IPS-NIHi7 (cell line): ENCODE data around the gene PDZD2.
A peak's percentile ranks its signal among the peaks of the same experiment; 100 is the strongest.

Experiments used
- DNase-seq: peaks from one replicate; pipeline ENCODE4 v3.0.0; 2012; ENCODE audit warnings: mixed read lengths; ENCODE audit errors: extremely low spot score

The PDZD2 gene

DNA sequence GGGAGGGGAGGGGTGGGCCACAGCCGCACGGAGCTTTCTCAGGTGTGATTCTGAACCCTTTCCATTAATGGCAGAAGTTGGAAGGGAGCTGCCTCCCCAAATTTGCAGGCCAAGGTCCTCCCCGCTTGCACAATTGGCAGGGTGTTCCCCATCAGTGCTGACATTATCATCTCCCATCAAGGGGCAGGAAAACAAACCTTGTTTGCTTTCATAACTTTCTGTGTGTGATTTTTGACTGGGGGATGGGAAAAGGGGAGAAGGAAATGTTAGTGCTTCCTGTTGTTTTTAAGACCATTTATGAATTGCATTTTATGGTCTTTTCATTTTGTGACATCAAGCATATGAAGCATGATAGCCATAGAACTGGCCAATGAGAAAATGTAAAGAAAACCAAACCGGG, 292.9 kb downstream of the PDZD2 start:
- DNase-seq: no peak

- no peak for DNase-seq
These were observed 295.2 kb downstream of the PDZD2 start for GRCh38 chr5:31934156-31934555.

DNA sequence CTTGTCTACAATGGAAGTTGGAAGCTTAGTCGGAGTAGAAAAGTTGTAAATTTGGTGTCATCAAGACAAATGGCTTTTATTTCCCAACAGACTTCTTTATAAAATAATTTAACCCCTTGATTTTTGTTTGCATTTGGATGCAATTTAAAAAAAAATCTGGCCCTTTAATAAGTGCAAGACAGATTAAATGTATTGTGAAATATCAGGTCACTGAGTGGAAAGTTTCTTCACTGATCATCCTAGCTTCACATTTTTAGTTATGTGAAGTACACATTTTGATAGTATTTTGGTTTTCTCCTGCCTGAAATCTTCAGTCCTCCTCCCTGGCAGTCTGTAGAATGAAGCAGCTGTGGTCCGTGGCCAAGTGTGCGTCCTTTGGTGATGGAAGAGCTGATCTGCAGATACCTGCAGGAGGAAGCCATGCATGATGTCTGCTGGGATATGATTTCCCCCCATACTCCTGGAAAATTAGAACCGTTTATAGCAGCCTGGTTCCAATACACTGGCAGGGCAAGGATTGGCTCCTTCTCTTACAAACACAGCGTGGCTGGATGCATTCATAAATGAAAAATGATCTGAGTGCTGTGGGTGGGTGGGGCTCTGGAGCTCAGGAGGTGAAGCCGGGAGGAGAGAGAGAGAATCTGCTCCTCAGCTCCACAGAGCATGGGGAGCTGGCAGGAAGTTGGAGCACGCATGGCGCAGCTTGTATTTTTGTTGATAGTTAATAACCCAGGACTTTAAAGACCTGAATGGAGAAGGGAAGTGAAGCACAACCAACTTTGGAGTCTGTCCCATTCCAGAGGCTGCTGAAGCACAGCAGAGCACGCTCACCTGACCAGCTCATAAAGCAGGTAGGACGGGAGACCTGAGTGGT, 296.8 kb downstream of the PDZD2 start:
- no peak for DNase-seq

- no peak for DNase-seq
These were observed 297.8 kb downstream of the PDZD2 start for GRCh38 chr5:31936683-31937082.

- no peak for DNase-seq
These were observed 298.3 kb downstream of the PDZD2 start for GRCh38 chr5:31937226-31937625.

- DNase-seq: no peak
These were observed 298.8 kb downstream of the PDZD2 start for GRCh38 chr5:31937703-31938102.

GRCh38 chr5:31939151-31939550, 300.2 kb downstream of the PDZD2 start:
- DNase-seq: no peak

DNA sequence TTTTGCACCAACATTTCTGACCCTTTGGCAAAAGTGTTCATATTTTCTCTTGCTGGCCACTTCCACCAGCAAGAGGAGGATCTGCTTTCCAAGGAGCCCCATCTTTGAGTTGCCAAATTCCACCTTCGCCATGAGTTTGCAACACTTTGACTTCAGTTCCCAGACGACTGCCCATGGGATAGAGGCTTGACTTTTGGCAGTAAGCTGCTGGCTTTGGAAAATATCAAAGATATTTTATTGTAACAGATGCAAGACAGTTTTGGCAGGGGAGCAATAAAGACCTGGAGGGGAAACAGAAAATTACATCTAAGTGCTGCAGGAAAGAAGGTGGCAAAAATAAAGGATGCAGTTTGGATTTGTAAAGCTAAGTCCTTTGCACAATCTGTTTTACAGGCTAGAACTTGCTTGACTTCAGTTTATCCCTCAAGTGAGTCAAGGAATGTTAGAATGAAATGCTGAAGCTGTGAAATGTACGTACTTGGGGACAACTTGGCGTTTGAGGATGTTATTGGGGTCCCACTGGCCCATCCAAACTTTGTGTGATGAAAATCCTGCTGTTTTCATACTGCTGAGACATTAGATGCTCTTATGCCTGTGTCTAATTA, 302.3 kb downstream of the PDZD2 start:
- DNase-seq: no peak

DNA sequence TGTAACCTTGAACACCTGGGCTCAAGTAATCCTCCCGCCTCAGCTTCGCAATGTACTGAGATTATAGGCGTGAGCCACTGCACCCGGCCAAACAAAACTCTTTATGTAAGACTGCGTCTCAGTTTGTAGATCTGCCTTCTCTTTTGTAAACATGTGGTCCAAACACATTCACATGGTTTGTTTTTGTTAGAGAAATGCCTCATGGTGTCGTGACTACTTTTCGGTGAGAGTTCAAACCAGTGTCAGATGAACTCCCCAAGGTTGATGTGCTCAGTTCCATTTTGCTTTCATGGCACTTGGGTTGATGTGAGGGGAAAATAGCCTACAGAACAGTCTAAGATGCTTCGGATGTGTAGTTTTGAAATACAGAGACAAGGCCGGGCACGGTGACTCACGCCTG, 303.6 kb downstream of the PDZD2 start:
- DNase-seq: no peak

GRCh38 chr5:31944684-31945445, 305.9 kb downstream of the PDZD2 start:
- DNase-seq: no peak

GRCh38 chr5:31948006-31948405, 309.1 kb downstream of the PDZD2 start:
- no peak for DNase-seq

- DNase-seq: no peak
These were observed 313.1 kb downstream of the PDZD2 start for GRCh38 chr5:31952067-31952466.

GRCh38 chr5:31954091-31954490, 315.2 kb downstream of the PDZD2 start:
- DNase-seq: no peak

DNA sequence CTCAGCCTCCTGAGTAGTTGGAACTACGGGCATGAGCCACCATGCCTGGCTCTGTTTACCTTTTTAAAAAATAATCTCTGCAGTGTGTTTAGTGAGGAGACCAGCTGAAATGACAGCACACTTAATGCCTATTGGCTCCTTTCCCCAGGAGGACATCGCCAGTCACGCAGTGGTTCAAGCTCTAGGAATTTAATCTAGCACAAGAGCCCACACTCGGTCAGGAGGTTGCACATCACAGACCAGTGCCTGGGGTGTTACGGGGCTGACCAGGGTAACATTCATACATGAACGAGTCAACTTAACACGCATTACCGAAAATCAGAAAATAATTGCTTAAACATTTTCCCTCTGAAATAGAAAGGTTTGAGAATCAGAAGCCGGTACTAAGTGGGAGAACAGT, 318.2 kb downstream of the PDZD2 start:
- DNase-seq: no peak

DNA sequence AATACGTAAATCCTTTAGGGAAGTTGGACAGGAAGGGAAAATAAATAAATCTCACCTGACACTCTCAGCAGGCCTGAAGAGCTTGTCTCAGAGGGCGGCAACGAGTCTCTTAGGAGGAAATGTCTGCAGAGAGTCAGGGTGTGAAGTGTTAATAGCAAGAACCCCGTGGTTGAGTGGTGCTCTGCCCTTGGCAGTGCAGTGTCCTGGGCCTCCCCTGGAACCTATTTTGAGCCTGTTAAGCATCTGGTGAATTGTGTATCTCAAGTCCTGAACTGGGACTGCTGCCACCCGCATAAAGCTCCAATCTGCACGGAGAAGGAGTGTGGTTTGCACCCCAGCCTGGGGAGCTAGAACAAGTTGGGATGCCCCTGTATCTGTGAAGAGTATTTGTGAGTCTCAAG, 323.4 kb downstream of the PDZD2 start:
- DNase-seq: peak; percentile 31

DNA sequence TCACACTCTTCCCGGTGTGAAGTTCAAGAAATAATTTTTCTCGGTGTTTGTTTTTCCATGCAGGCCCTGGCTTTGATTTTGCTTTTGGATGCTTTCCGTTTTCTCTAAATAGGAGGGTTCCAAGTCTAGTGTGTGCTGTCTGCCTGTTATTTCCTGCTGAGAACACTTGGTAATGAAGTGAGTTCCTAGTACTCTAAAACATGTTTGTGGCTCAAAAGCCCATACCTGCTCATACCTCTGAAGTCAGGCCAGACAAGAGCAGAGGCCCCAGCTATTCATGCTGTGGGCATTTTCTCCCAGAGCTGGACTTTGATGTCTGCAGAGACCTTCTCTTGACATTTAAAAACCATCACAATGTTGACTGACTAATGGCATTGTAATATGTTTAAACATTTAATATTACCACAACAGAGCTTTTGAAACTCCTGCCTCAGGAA, 324.0 kb downstream of the PDZD2 start:
- DNase-seq: no peak

DNA sequence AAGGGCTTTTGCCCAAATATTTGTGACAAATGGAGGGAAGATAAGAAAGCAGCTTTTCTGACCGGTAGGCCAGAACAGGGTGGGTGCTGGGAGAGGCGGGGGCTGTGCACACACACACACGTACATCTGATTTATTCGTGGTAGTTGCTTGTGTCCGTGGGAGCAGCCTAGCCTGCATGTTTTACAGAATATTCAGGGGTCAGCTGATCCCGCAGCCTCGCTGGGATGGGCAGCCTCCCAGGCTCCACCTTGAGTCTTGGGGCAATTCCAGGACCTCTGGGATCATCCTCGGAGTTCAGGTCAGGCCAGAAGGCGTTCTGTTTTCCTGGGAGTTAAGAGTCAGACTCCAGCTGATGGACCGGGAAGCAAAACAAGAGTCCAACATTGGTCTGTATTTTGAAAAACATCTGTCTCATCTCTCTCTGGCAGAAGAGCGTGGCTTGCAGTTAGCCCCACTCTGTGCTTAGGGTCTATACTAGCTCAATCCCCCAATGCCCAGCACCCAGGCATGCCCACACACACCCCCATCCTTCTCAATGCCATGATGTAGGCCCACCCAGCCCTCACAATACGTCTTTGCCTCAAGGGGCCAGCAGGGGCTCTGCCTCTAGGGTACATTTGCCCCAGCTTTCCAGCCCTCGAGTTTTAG, 324.6 kb downstream of the PDZD2 start:
- DNase-seq: no peak

DNA sequence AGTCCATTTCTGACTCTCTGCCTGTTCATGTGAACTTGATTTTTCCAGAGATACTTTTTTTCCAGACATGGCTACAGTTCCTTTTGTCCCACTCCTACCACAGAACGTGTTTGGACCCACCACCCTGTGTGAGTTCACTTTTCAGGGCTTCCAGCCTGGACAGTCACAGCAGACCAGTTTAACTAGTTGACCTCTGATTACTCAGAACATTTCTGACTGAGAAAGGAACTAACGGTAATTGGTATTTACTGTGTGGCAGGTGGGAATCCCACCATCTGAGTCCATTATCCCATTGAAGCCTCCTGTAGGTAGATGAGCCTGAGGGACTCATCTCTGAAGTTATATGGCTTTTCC, 325.1 kb downstream of the PDZD2 start:
- DNase-seq: no peak

DNA sequence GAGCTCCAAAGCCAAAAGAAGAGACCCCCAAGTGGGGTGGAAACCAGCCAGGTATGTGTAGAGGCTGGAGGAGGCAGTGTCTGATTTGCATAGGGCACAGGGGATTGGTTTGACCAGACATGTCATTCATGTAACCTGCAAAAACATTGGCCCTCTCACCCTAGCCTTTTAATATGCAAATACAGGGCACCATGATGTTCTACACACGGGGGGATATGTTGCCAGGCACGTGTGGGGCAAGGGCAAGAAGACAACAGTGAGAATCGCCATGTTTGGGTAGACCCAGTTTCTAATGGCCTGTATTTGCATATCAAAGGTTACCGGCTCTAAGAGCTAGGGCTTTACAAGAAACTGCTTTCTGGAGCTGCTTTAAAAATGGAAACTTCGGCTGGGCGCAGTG, 326.3 kb downstream of the PDZD2 start:
- no peak for DNase-seq

DNA sequence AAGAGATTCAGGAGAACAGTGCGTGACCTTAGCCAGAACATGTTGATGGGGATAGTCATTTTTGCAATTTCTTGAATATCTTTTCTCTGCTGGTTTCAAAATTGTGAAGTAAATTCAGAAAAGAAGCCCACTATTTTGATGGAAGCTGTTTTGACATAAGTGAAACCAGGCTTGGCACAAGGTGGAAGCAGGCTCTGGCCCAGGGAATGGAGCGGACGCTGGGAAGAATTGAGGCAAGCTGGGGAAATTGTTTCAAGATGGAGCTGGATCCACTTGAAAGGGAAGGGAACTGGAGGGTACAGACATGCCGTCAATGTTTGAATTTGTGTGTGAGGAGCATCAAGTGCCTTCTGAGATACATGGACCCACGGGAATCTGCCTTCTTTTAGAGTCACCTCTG, 328.0 kb downstream of the PDZD2 start:
- DNase-seq: no peak

DNA sequence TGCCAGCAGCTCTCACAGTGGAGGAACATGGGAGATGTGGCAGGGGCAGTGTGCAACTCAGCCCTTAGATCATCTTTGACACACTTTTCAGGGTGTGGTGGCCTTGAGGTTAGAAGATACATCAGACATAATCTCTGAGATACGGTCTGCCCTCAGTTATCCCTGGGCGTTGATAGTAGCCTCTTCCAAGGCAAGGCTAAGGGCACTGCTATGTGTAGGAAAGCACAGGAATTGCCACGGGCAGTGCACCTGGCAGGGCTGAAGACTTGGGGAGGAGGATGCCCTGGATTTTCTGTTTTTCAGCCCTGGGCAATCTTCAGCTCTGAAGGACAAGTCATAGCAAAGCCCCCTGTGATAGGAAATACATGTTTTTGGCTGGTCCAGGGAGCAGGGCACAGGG, 328.5 kb downstream of the PDZD2 start:
- DNase-seq: no peak

DNA sequence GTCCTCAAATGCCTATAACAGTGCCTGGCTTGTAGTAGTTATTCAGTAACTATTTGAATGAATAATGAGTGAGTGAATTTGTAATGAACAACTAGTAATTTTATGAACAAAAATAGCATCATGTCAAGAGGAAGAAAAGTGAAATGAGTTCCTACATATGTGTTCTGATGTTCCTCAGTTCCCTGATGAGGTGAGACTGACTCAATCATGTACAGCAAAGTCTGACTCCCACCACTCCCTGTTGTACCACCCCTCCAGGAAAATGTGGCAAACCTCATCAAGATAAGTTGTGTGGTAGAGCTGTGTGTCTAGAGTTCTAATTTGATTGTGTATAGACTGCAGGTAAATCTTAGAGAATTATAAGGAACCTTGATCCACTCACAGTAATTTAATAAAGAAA, 333.6 kb downstream of the PDZD2 start:
- no peak for DNase-seq
